ENCODE results near the gene ABI1.
A peak's percentile ranks its signal among the peaks of the same experiment; 100 is the strongest.

The ABI1 gene

GRCh38 chr10:26863351-26864076 lies 2.8 kb upstream of the ABI1 start:
- Histone ChIP-seq H3K4me3 (replicated peaks; ENCODE audit: low read depth, low read length) (no peak overlapping the region), H3K36me3 (ENCODE audit: control insufficient read depth, insufficient read depth, low read length) (no peaks in the 10 kb centered on the region), H3K27me3 (replicated peaks; ENCODE audit: control insufficient read depth, insufficient read depth, low read length) (no peaks in the 10 kb centered on the region)
- DNase-seq (ENCODE audit: extremely low read depth, insufficient read length): no peak
- TF ChIP-seq, protein P1, sequence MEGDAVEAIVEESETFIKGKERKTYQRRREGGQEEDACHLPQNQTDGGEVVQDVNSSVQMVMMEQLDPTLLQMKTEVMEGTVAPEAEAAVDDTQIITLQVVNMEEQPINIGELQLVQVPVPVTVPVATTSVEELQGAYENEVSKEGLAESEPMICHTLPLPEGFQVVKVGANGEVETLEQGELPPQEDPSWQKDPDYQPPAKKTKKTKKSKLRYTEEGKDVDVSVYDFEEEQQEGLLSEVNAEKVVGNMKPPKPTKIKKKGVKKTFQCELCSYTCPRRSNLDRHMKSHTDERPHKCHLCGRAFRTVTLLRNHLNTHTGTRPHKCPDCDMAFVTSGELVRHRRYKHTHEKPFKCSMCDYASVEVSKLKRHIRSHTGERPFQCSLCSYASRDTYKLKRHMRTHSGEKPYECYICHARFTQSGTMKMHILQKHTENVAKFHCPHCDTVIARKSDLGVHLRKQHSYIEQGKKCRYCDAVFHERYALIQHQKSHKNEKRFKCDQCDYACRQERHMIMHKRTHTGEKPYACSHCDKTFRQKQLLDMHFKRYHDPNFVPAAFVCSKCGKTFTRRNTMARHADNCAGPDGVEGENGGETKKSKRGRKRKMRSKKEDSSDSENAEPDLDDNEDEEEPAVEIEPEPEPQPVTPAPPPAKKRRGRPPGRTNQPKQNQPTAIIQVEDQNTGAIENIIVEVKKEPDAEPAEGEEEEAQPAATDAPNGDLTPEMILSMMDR (IDR thresholded peaks at IDR 0.05; ENCODE audit: insufficient read depth, low read length, poor library complexity, severe bottlenecking): no peak

GRCh38 chr10:26861205-26861998 lies 644 bp upstream of the ABI1 start:
- Histone ChIP-seq H3K4me3 (replicated peaks; ENCODE audit: low read depth, low read length) (0 out of 2 replicates have a peak overlapping the region, but pooled peaks have one; percentile 18), H3K36me3 (ENCODE audit: control insufficient read depth, insufficient read depth, low read length) (no peaks in the 10 kb centered on the region), H3K27me3 (replicated peaks; ENCODE audit: control insufficient read depth, insufficient read depth, low read length) (no peaks in the 10 kb centered on the region)
- no peak for DNase-seq (ENCODE audit: extremely low read depth, insufficient read length)
- TF ChIP-seq, protein P1 (IDR thresholded peaks at IDR 0.05; ENCODE audit: insufficient read depth, low read length, poor library complexity, severe bottlenecking): peak; percentile 91

DNA sequence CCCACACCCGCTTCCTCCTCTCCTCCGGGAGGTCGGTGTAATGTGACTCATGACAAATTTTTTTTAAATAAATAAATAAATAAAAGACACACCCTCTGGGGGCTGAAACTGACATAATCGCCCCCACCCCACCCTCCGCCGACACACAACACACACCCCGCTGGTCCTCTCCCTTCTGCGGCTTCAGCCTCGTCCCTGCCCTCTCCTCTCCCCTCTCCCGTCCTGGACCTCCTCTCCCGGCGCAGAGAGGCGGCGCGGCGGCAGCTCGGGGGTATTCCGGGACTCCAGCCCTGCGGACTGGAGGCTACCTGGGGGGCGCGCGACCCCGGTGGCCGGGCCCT lies 686 bp downstream of the ABI1 start:
- Histone ChIP-seq H3K36me3 (ENCODE audit: control insufficient read depth, insufficient read depth, low read length) (no peaks in the 10 kb centered on the region), H3K27me3 (replicated peaks; ENCODE audit: control insufficient read depth, insufficient read depth, low read length) (no peaks in the 10 kb centered on the region), H3K4me3 (replicated peaks; ENCODE audit: low read depth, low read length) (peak overlapping the region; percentile 94)
- no peak for DNase-seq (ENCODE audit: extremely low read depth, insufficient read length)
- TF ChIP-seq, protein P1 (IDR thresholded peaks at IDR 0.05; ENCODE audit: insufficient read depth, low read length, poor library complexity, severe bottlenecking): no peak

DNA sequence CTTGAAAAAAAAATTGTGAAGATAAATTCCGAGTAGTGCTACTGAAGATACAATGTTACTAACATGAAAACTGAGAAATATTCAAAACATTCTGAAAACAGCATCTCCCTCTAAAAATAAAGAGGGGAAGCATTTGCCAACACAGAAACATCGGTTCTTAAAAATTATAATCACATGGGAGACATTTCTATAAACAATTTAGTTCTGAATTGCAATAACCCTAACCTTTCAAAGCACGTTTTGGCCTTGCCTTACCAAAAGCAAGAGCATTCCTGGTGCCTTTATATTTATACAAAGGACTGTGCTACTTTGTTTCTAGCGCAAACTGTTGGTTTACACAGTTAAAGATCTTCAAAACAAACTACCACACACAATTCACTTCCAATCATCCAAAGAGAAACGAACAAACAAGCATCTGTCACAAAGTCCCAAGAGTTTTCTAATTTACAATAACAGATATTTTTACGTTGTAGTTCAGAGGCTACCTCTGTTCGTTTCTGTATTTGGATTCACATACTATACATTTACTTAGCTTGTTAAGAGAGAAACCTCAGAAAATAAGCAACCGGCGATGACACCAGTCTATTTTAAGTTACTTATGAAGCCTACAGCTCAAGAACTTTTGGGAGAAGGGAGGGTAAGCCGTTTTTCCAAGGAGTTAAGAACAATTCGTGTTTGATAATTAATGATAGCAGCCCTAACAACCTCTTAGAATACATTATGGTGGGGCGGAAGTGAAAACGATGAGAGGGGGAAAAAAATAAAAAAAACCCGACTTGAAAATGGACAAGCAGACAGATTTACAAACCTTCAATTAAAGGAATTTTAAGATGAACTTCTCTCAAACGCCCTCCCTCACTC lies 1.3 kb downstream of the ABI1 start:
- Histone ChIP-seq H3K4me3 (replicated peaks; ENCODE audit: low read depth, low read length) (peak overlapping the region; percentile 94), H3K27me3 (replicated peaks; ENCODE audit: control insufficient read depth, insufficient read depth, low read length) (no peaks in the 10 kb centered on the region), H3K36me3 (ENCODE audit: control insufficient read depth, insufficient read depth, low read length) (no peaks in the 10 kb centered on the region)
- no peak for DNase-seq (ENCODE audit: extremely low read depth, insufficient read length)
- TF ChIP-seq, protein P1 (IDR thresholded peaks at IDR 0.05; ENCODE audit: insufficient read depth, low read length, poor library complexity, severe bottlenecking): no peak

DNA sequence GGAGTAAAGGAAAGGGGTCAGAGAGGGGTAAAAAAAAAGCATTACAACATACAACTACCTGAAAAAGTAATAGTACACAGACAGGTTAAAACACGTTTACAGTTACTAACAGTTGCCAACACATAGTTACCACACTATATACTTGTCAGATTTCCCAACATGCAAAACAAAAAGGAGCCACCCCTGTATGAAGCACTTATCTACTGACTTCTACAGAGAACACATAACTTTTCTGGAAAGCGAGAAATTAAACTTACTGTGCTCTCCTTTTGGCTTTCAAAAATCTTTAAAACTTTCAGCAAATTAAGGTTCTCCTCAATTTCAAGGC lies 2.1 kb downstream of the ABI1 start:
- Histone ChIP-seq H3K36me3 (ENCODE audit: control insufficient read depth, insufficient read depth, low read length) (no peaks in the 10 kb centered on the region), H3K27me3 (replicated peaks; ENCODE audit: control insufficient read depth, insufficient read depth, low read length) (no peaks in the 10 kb centered on the region), H3K4me3 (replicated peaks; ENCODE audit: low read depth, low read length) (peak overlapping the region; percentile 94)
- DNase-seq (ENCODE audit: extremely low read depth, insufficient read length): no peak
- TF ChIP-seq, protein P1 (IDR thresholded peaks at IDR 0.05; ENCODE audit: insufficient read depth, low read length, poor library complexity, severe bottlenecking): no peak
